ENCODE results near the gene MAST4. TPM values are rescaled to one million over a fixed set of nuclear protein-coding genes. Genes with fewer than 3 reads are reported as not detected.

MAST4 gene
- polyA plus RNA-seq, 2 of the 4 experiments (the other 2 are of a cell fraction), result 1.2 to 5.8 TPM

GRCh38 chr5:66788556-66788955, 192.4 kb downstream of the MAST4 start:
- no peak overlapping the region for H3K4me3 ChIP-seq
- H3K4me1 ChIP-seq, result no peaks in the 10 kb centered on the region
- ATAC-seq (no peak), DNase-seq (ENCODE audit: low read depth in 1 of 2, low spot score in 1 of 2) (no peak), FAIRE-seq (no peak)
- no peak overlapping the region for H3K27ac ChIP-seq
- no peaks in the 10 kb centered on the region for H3K9me3 ChIP-seq
- WGBS (ENCODE audit: missing lambda C conversion rate), result 84% methylated on average over 17 of the region's 17 CpGs
- no peak overlapping the region for H3K4me2 ChIP-seq
- ChIA-PET POLR2A (no interaction called here), CTCF (interaction anchor here (1.1 kb wide), 1 partner anchor 8 kb away, joined by 3 read pairs; no protein-coding TSS in a partner anchor)
- no peak for TF ChIP-seq RARB (CRISPR knock-in tag; IDR thresholded peaks at IDR 0.05)

- FAIRE-seq, result no peak
- WGBS (ENCODE audit: missing lambda C conversion rate), result 60% methylated on average over 3 of the region's 3 CpGs
- DNase-seq (ENCODE audit: low read depth in 1 of 2, low spot score in 1 of 2), result no peak
- Histone ChIP-seq H3K4me2 (no peak overlapping the region), H3K9me3 (no peaks in the 10 kb centered on the region), H3K4me1 (no peaks in the 10 kb centered on the region), H3K27ac (no peak overlapping the region), H3K4me3 (no peak overlapping the region)
- ATAC-seq, result no peak
- POLR2A ChIA-PET, result no interaction called here
- CTCF ChIA-PET, result no interaction called here
- no peak for TF ChIP-seq POLR2A (IDR thresholded peaks at IDR 0.05; ENCODE audit: low read length)
- no peak for TF ChIP-seq RAD21 (conservative IDR thresholded peaks at IDR 0.05 in 1 of 2, IDR thresholded peaks at IDR 0.05 in 1 of 2)
- TF ChIP-seq CHD4 (IDR thresholded peaks at IDR 0.05; ENCODE audit: borderline replicate concordance), result no peak
- no peak for TF ChIP-seq ATOH8 (CRISPR knock-in tag; IDR thresholded peaks at IDR 0.05; ENCODE audit: low read depth)
- no peak for TF ChIP-seq EHF (CRISPR knock-in tag; IDR thresholded peaks at IDR 0.05)
- TF ChIP-seq GATA3 (IDR thresholded peaks at IDR 0.05; ENCODE audit: borderline replicate concordance), result no peak
- TF ChIP-seq BCL3 (IDR thresholded peaks at IDR 0.05), result no peak
- TF ChIP-seq RFX5 (IDR thresholded peaks at IDR 0.05), result no peak
- TF ChIP-seq CHD2 (IDR thresholded peaks at IDR 0.05; ENCODE audit: low read length, partially characterized antibody), result no peak
These were observed 193.2 kb downstream of the MAST4 start for GRCh38 chr5:66789434-66789833.

- WGBS (ENCODE audit: missing lambda C conversion rate), result 91% methylated on average over 2 of the region's 2 CpGs
- DNase-seq (ENCODE audit: low read depth in 1 of 2, low spot score in 1 of 2) (no peak), FAIRE-seq (no peak), ATAC-seq (no peak)
- ChIA-PET CTCF (no interaction called here), POLR2A (no interaction called here)
- Histone ChIP-seq H3K4me3 (no peak overlapping the region), H3K4me2 (no peak overlapping the region), H3K9me3 (no peaks in the 10 kb centered on the region), H3K4me1 (no peaks in the 10 kb centered on the region), H3K27ac (no peak overlapping the region)
- no peak for TF ChIP-seq FOXS1 (CRISPR knock-in tag; IDR thresholded peaks at IDR 0.05)
- no peak for TF ChIP-seq GATA3 (IDR thresholded peaks at IDR 0.05; ENCODE audit: borderline replicate concordance)
- TF ChIP-seq EP300 (IDR thresholded peaks at IDR 0.05), result no peak
- no peak for TF ChIP-seq CBX2 (IDR thresholded peaks at IDR 0.05; ENCODE audit: borderline replicate concordance, low read depth)
- TF ChIP-seq POLR2AphosphoS2 (conservative IDR thresholded peaks at IDR 0.05; ENCODE audit: low read length), result no peak
- TF ChIP-seq ESRRA (IDR thresholded peaks at IDR 0.05; ENCODE audit: borderline replicate concordance, low read length), result no peak
- no peak for TF ChIP-seq CTCF (IDR thresholded peaks at IDR 0.05)
- no peak for TF ChIP-seq E2F6 (IDR thresholded peaks at IDR 0.05; ENCODE audit: borderline replicate concordance, low read depth)
- no peak for TF ChIP-seq MAFK (IDR thresholded peaks at IDR 0.05; ENCODE audit: partially characterized antibody)
- TF ChIP-seq TP53 (CRISPR knock-in tag; IDR thresholded peaks at IDR 0.05), result no peak
- TF ChIP-seq MAZ (IDR thresholded peaks at IDR 0.05; ENCODE audit: borderline replicate concordance, low read depth, low read length), result no peak
- TF ChIP-seq CHD2 (IDR thresholded peaks at IDR 0.05; ENCODE audit: low read length, partially characterized antibody), result no peak
- TF ChIP-seq CBX8 (IDR thresholded peaks at IDR 0.05), result no peak
- TF ChIP-seq JUN (IDR thresholded peaks at IDR 0.05), result no peak
- no peak for TF ChIP-seq MYC (IDR thresholded peaks at IDR 0.05; ENCODE audit: borderline replicate concordance, low read length)
- TF ChIP-seq SREBF2 (IDR thresholded peaks at IDR 0.05), result no peak
- TF ChIP-seq NPAS2 (CRISPR knock-in tag; IDR thresholded peaks at IDR 0.05; ENCODE audit: borderline replicate concordance), result no peak
These were observed 196.9 kb downstream of the MAST4 start for GRCh38 chr5:66793049-66793448.

All from A549 (cell line).